ENCODE results near the gene RNMT.

RNMT gene

GRCh38 chr18:13811993-13812392 lies 85.5 kb downstream of the RNMT start:
- peak; percentile 40 for DNase-seq (ENCODE audit: low spot score)

GRCh38 chr18:13813271-13813849 lies 86.9 kb downstream of the RNMT start:
- peak; percentile 80 for DNase-seq (ENCODE audit: low spot score)
